GM19193 (cell line): ENCODE results near the gene BCL7C.
A peak's percentile ranks its signal among the peaks of the same experiment; 100 is the strongest.

ENCODE experiments used
- POLR2A ChIP-seq: IDR thresholded peaks from 4 replicates; pipeline ENCODE4 v1.6.1; 2011; ENCODE audit not compliant: insufficient read depth, insufficient read length; ENCODE audit errors: extremely low read depth

Gene BCL7C

GRCh38 chr16:30858829-30859423, 35.0 kb downstream of the BCL7C start:
- TF ChIP-seq POLR2A, result no peak

DNA sequence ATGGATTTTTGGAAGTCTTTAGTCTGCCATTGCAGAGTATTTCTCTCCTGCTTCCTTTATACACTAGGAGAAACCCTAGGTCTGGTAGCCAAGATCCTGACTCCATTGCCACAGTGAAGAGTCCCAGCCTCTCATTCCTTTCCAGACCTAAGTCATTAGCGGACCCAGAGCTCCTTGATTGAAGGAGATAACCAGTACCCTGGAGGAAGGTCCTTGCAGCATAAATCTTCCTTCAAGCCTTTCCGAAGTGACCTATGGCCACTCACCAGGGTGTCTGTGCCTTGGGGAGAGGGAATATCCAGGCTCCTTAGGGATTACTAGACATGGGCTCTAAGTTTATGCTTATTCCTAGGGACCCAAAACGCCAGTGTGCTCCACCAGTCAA, 35.8 kb downstream of the BCL7C start:
- TF ChIP-seq POLR2A, result no peak

GRCh38 chr16:30853758-30854157, 40.1 kb downstream of the BCL7C start:
- no peak for TF ChIP-seq POLR2A

DNA sequence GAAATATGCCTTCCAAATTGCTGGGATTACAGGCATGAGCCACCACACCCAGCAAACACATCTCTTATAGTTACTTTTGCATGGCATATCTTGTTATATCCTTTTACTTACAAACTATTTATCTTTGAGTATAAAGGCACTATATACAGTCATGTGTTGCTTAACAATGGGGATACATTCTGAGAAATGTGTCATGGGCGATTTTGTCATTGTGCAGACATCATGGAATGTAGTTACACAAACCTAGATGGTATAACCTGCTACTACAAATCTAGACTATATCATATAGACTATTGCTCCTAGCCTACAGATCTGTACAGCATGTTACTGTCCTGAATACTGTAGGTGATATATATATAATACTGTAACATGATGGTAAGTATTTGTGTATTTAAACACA, 43.6 kb downstream of the BCL7C start:
- no peak for TF ChIP-seq POLR2A

- no peak for TF ChIP-seq POLR2A
Observed at GRCh38 chr16:30846649-30847402, 47.1 kb downstream of the BCL7C start.

DNA sequence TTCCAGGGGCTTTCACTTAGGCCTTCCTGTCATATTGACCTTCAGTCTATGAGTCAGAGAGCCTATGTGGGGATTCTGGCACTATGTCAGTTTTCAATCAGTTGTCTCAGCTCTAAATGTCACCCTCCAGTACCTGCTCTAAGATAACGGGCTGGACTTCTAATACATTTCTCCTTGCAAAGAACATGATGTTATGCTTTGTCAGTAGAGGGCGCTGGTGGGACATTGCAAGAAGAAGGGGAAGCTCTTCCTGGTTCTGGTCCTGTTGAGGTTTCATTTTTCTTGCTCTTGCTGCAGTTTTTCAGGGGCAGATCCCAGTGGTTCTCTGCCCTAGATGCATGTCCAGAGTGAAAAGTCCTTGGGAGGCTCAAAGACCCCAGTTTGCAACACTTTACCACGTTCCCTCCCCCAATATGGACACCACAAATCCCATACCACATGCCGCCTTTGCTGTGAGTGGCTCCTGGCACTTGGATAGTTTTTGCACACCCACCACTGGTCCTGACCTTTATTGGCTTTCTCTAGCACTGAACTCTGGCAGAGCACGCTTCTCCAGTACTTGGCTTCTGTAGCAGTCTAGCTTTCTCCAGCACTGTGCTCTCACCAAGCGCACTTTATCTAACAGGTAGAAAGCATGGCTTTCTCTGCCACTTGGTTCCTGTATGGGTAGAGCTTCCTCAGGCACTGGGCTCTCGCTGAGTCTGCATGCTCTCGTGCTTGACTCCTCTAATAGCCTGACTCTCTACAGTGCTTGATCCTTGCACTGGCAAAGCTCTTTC, 49.0 kb downstream of the BCL7C start:
- TF ChIP-seq POLR2A, result peak; percentile 31

- no peak for TF ChIP-seq POLR2A
Observed at GRCh38 chr16:30844346-30844670, 49.6 kb downstream of the BCL7C start.

DNA sequence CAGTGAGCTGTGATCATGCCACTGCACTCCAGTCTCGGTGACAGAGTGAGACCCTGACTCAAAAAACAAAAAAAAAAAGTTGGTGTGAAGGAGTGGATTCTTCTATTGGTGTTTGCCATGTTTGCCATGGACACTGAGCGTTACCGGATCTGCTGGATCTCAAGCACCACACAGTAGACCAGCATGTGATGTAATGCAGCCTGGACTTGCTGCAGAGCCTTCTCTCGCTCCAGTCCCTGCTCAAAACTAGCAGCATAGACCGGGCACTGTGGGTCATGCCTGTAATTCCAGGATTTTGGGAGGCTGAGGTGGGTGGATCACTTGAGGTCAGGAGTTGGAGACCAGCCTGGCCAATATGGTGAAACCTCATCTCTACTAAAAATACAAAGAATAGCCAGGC, 50.4 kb downstream of the BCL7C start:
- no peak for TF ChIP-seq POLR2A

DNA sequence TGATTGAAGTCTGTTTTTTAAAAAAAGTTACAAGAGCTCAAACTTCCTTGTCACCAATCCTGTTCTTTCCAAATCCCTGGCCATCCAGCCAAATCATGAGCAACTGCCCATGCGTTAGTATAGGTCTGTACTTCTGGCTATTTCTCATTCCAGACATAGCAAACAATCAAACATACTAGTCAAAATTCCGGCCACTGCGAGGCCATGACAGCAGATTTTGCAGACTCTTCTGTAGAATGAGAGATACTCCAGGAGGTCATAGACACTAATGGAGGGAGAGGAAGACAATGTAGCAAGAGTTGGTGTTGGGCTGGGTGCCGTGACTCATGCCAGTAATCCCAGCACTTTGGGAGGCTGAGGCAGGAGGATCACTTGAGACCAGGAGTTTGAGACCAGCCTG, 50.9 kb downstream of the BCL7C start:
- TF ChIP-seq POLR2A, result no peak

- TF ChIP-seq POLR2A, result no peak
Observed at GRCh38 chr16:30841332-30841731, 52.5 kb downstream of the BCL7C start.

- no peak for TF ChIP-seq POLR2A
Observed at GRCh38 chr16:30840611-30841010, 53.3 kb downstream of the BCL7C start.

GRCh38 chr16:30839523-30840227, 54.2 kb downstream of the BCL7C start:
- no peak for TF ChIP-seq POLR2A

- TF ChIP-seq POLR2A, result no peak
Observed at GRCh38 chr16:30838876-30839471, 54.9 kb downstream of the BCL7C start.

GRCh38 chr16:30837904-30838303, 56.0 kb downstream of the BCL7C start:
- TF ChIP-seq POLR2A, result no peak
